GM20000 (cell line): ENCODE data around the gene CCDC122.

Source experiments
- DNase-seq: peaks from one replicate; pipeline ENCODE4 v3.0.0; 2012; ENCODE audit warnings: low spot score
- CTCF ChIP-seq: IDR thresholded peaks from 2 replicates; pipeline ENCODE4 v1.5.1; 2012; ENCODE audit warnings: mild to moderate bottlenecking, control low read depth; ENCODE audit errors: extremely low read depth, missing control alignments

Gene CCDC122

GRCh38 chr13:43883631-43884030 is 4.1 kb upstream of the CCDC122 start:
- DNase-seq, result no peak
- TF ChIP-seq CTCF, result no peak

DNA sequence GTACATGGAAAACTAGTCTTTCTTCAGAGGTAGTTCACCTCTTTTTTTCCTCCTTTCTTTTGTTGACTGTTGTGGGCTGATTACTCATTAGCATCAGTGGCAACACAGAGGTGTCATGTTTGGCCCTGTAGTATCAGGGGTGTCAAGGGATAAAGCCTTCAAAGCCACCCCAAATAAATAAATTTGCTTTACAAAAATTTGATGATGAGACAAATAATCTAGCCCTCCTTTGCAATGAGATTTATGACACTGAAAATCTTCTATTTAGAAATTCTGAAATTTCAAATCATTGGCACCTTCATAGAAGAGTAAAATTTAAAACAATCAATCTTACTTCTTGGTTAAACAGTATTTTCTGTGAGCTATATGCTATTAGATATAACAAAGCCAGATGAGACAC is 2.0 kb upstream of the CCDC122 start:
- no peak for DNase-seq
- no peak for TF ChIP-seq CTCF

DNA sequence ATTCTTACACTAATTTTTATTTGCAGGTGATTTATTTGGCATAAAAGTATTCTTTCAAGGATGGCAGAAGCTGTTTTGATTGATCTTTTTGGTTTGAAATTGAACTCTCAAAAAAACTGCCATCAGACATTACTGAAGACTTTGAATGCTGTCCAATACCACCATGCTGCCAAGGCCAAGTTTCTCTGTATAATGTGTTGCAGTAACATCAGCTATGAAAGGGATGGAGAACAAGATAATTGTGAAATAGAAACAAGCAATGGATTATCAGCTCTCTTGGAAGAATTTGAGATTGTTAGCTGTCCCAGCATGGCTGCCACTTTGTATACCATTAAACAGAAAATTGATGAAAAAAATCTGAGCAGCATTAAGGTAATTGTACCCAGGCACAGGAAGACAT is 1.4 kb upstream of the CCDC122 start:
- no peak for DNase-seq
- no peak for TF ChIP-seq CTCF

DNA sequence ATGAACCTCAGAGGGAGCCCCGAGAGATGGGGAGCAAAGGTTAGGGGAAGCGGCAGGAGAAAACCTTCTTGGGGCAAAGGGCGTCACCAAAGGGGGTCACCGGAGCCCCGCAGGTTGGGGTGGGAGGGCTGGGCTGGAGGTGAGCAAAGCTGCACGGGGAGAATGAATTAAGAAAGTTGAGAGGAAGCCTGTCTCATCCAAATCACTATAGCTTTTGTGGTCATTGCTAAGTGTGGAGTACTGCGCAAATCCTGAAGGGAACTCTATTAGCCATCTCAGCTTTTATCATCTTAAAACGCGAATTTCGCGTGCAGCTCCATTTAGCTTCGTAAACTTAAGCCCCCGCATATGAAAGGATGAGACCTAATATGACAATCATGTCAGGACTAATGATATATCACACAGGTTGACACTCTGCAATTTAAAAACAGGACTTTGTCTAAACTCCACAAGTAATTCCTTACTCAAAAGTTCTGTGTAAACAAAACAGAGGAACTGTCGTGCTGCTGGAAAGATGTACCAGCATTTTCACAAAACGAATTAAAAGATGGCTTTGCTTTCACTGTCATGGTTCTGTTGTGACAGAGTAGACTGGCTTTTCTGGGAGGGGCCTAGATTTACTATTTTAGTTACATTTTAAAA is 795 bp upstream of the CCDC122 start:
- no peak for DNase-seq
- TF ChIP-seq CTCF, result no peak

DNA sequence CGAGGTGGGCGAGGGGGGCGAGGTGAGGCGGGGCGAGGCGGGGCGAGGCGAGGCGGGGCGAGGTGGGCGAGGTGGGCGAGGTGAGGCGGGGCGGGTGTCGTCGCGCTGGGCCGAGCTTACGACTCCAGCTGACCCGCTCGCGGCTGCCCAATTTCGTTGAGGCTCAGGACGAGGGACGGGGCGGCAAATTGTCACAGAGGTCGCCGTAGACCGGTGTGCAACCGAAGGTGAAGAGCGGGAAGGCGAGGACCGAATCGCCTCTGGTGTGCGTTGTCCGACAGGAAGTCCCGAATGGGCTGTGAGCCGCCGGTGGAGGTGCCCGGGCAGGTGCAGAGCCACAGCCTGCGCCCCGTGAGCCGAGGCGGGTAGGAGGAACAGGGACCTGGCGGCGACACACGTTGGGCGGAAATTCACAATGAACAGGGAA is 228 bp upstream of the CCDC122 start, which contains the start of gene LACC1:
Gene LACC1 (plus strand): TSS at position 150 of the 427 bp plus-strand sequence. CDS start 1,082 bp downstream, outside the sequence.
- DNase-seq, result no peak
- TF ChIP-seq CTCF, result no peak

- TF ChIP-seq CTCF, result no peak
- DNase-seq, result no peak
These were observed 1.8 kb downstream of the CCDC122 start for GRCh38 chr13:43877766-43878165.

DNA sequence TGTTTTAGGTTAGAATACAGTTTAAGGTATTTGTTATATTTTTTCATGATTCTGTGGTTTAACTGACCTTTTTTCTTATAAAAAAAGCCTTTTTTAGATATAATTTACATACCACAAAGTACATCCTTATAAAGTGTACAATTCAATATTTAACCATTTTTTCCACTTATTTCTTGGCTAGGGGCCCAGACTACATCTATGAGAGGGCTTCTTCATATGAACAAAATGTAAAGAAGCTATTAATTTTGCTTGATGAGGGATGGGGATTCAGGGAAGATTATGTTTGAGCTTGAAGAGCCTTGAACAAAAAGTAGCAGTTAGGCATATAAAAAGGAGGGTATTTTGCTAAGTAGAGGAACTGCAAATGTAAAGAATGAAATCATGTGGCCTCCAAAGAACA is 2.2 kb downstream of the CCDC122 start:
- no peak for TF ChIP-seq CTCF
- DNase-seq, result no peak
